Suprapubic skin (tissue), 4 donors: ENCODE results near the gene CBFA2T2. TPM values are rescaled to one million over a fixed set of nuclear protein-coding genes. Genes with fewer than 3 reads are reported as not detected.

Experiments
- DNase-seq, 2 donors: peaks; one replicate each; pipeline ENCODE4 v3.0.0-alpha.2; 2019; ENCODE audit warnings: low spot score in 2 of 2
- H3K27ac ChIP-seq: fragments of 200-600 bp; sonication (generic); one replicate; pipeline ENCODE4 v1.5.1; 2019
- H3K27me3 ChIP-seq: fragments of 200-600 bp; sonication (generic); one replicate; pipeline ENCODE4 v1.5.1; 2019
- H3K36me3 ChIP-seq: fragments of 200-600 bp; sonication (generic); one replicate; pipeline ENCODE4 v1.5.1; 2019
- H3K4me1 ChIP-seq: fragments of 200-600 bp; sonication (generic); one replicate; pipeline ENCODE4 v1.5.1; 2019
- H3K4me3 ChIP-seq: fragments of 200-600 bp; sonication (generic); one replicate; pipeline ENCODE4 v1.5.1; 2019; ENCODE audit warnings: mild to moderate bottlenecking
- H3K9me3 ChIP-seq: fragments of 200-600 bp; sonication (generic); one replicate; pipeline ENCODE4 v1.5.1; 2019
- CTCF ChIP-seq, 2 donors: fragments of 200-600 bp in 1 of 2; fragments of 450-650 bp in 1 of 2; sonication (generic) in 1 of 2; IDR thresholded peaks; one replicate each; pipeline ENCODE4 v1.5.1; 2016 to 2019; ENCODE audit warnings: antibody characterized with exemption in 2 of 2, mild to moderate bottlenecking in 1 of 2, moderate library complexity in 1 of 2
- EP300 ChIP-seq: sonication (generic); formaldehyde crosslinking; IDR thresholded peaks from one replicate; pipeline ENCODE4 v1.6.1; 2017; ENCODE audit warnings: antibody characterized with exemption
- POLR2A ChIP-seq, 2 donors: fragments of 450-650 bp; IDR thresholded peaks; one replicate each; pipeline ENCODE4 v1.6.1; 2017; ENCODE audit warnings: antibody characterized with exemption in 2 of 2, mild to moderate bottlenecking in 2 of 2, moderate library complexity in 2 of 2
- POLR2AphosphoS5 ChIP-seq, 3 donors: sonication (generic); formaldehyde crosslinking; IDR thresholded peaks; one replicate each; pipeline ENCODE4 v1.6.1; 2017; ENCODE audit warnings: antibody characterized with exemption in 3 of 3
- WGBS: methylation state at CpG from one replicate; pipeline ENCODE4 v1.1.5; 2018; 5-methylcytosine and 5-hydroxymethylcytosine counted together
- total RNA-seq, 4 donors: library from RNA; depleted of rRNA; stranded (reverse); fragments of >200 nt; gene quantifications; one replicate each; pipeline ENCODE4 v1.1.0, GENCODE V29; 2016

CBFA2T2 gene
- total RNA-seq, 4 donors from 2014 or later, result 20.9 to 36.7 (median 26.1) TPM

GRCh38 chr20:33669224-33669623, 179.3 kb downstream of the CBFA2T2 start:
- Histone ChIP-seq H3K27ac (no peak overlapping the region), H3K4me1 (peaks cover 58% of the 10 kb centered on the region), H3K36me3 (peaks cover 4% of the 10 kb centered on the region), H3K4me3 (no peak overlapping the region), H3K9me3 (no peaks in the 10 kb centered on the region), H3K27me3 (no peaks in the 10 kb centered on the region)
- TF ChIP-seq EP300, result no peak
- TF ChIP-seq POLR2AphosphoS5 (IDR thresholded peaks at IDR 0.05), result no peak
- TF ChIP-seq POLR2A (IDR thresholded peaks at IDR 0.05), result no peak
- no peak for TF ChIP-seq CTCF (IDR thresholded peaks at IDR 0.05)
- no CpG with 5 or more reads among the region's 5 CpGs for WGBS
- no peak for DNase-seq

- DNase-seq, result no peak
- TF ChIP-seq CTCF (IDR thresholded peaks at IDR 0.05), result no peak
- no peak for TF ChIP-seq EP300
- no peak for TF ChIP-seq POLR2AphosphoS5 (IDR thresholded peaks at IDR 0.05)
- Histone ChIP-seq H3K27ac (no peak overlapping the region), H3K4me3 (no peak overlapping the region), H3K9me3 (no peaks in the 10 kb centered on the region), H3K36me3 (peaks cover 4% of the 10 kb centered on the region), H3K27me3 (no peaks in the 10 kb centered on the region), H3K4me1 (peaks cover 59% of the 10 kb centered on the region)
- 64% methylated on average over 13 of the region's 13 CpGs for WGBS
Observed at GRCh38 chr20:33669873-33670640, 180.2 kb downstream of the CBFA2T2 start.

GRCh38 chr20:33670715-33671499, 181.0 kb downstream of the CBFA2T2 start:
- H3K36me3 ChIP-seq, result peaks cover 4% of the 10 kb centered on the region
- H3K9me3 ChIP-seq, result no peaks in the 10 kb centered on the region
- DNase-seq, result no peak
- TF ChIP-seq POLR2A (IDR thresholded peaks at IDR 0.05) (no peak), CTCF (IDR thresholded peaks at IDR 0.05) (no peak), POLR2AphosphoS5 (IDR thresholded peaks at IDR 0.05) (no peak), EP300 (no peak)
- no peak overlapping the region for H3K4me3 ChIP-seq
- H3K4me1 ChIP-seq, result peaks cover 66% of the 10 kb centered on the region
- H3K27ac ChIP-seq, result no peak overlapping the region
- H3K27me3 ChIP-seq, result no peaks in the 10 kb centered on the region
- WGBS, result 77% methylated on average over 6 of the region's 6 CpGs

DNA sequence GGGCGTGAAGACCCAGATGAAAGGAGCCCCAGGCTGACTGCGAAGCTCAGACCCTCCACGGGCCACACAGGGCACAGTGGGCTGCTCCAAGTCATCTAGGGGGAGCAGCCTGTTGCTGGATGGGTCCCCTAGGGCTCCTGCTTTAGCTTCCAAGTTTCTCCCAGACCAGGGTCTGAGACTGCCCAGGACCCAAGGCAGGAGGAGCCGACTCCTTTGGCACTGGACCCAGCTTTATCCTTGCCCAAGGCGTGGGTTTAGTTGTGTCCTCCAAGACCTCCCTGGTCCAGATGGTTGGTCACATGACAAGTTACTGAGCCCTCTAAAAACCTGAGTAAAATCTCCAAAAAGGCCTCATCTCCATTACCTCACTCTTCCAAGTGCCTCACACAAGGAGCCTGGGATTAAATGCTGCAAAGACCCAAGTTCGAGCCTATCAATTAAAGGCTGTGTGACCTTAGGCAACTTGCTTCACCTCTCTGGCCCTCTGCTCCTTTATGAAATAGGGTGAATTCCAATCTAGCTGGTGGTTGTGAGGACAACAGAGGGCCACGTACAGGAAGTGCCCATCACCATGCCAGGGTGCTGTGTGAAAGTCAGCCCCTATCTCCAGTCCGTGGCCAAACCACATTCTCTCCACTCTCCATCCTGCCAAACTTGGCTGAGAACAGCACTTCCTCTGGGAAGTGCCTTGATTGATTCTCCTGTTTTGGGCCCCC, 181.8 kb downstream of the CBFA2T2 start:
- peaks cover 67% of the 10 kb centered on the region for H3K4me1 ChIP-seq
- 81% methylated on average over 8 of the region's 8 CpGs for WGBS
- DNase-seq, result no peak

More for the DNA sequence above, 181.8 kb downstream of the CBFA2T2 start:
- no peak overlapping the region for H3K4me3 ChIP-seq
- TF ChIP-seq POLR2A (IDR thresholded peaks at IDR 0.05), result no peak
- no peak for TF ChIP-seq CTCF (IDR thresholded peaks at IDR 0.05)
- no peak for TF ChIP-seq EP300
- no peak for TF ChIP-seq POLR2AphosphoS5 (IDR thresholded peaks at IDR 0.05)
- H3K27me3 ChIP-seq, result no peaks in the 10 kb centered on the region
- no peaks in the 10 kb centered on the region for H3K9me3 ChIP-seq
- H3K36me3 ChIP-seq, result peaks cover 4% of the 10 kb centered on the region
- H3K27ac ChIP-seq, result no peak overlapping the region
